ENCODE data around the gene SHISA4.
"Not testable (repeated sequence)": the region's sequence is repeated elsewhere in the genome, so short reads cannot be mapped to it uniquely, and the experiment has no call there.

GRCh38 chr1:201940316-201940715, 51.6 kb downstream of the SHISA4 start:
- not testable (repeated sequence) for TF ChIP-seq EZH2 (IDR thresholded peaks at IDR 0.05; ENCODE audit: insufficient read depth, low read length); CTCF (IDR thresholded peaks at IDR 0.05; ENCODE audit: insufficient read depth, low read depth, low read length)
